SK-N-SH (cell line): ENCODE data around the gene NPFF. TPM values are rescaled to one million over a fixed set of nuclear protein-coding genes. Genes with fewer than 3 reads are reported as not detected.

Source experiments
- CTCF ChIA-PET: fragments of 300-600, 350-600 bp; formaldehyde crosslinking; extraction: SDS; loops from one replicate; lab custom pipeline; 2021; lab: Yijun Ruan, JAX
- POLR2A ChIA-PET: fragments of 350-600 bp; sonication (Branson Sonifier 250); formaldehyde crosslinking; extraction: SDS; loops from one replicate; lab custom pipeline; 2020; ENCODE audit warnings: antibody characterized with exemption, inconsistent platforms; lab: Yijun Ruan, JAX
- DNase-seq: peaks from one replicate; pipeline ENCODE4 v3.0.0; 2012
- H2AFZ ChIP-seq: fragments of 200-600 bp; sonication (generic); 2 replicates; pipeline ENCODE4 v1.8.1; 2016; ENCODE audit warnings: antibody characterized with exemption, mild to moderate bottlenecking, low read depth
- H3F3A ChIP-seq: fragments of 200-600 bp; sonication (generic); replicated peaks from 2 replicates; pipeline ENCODE3; 2016; ENCODE audit warnings: antibody characterized with exemption, mild to moderate bottlenecking; ENCODE audit not compliant: insufficient read depth
- H3K27ac ChIP-seq, 2 experiments: fragments of 200-500 bp in 1 of 2; fragments of 200-600 bp in 1 of 2; sonication (Bioruptor generic) in 1 of 2; sonication (generic), shearing (Covaris generic) in 1 of 2; 2 replicates each; pipeline versions ENCODE4 v1.5.1 to v1.6.1; 2014 to 2016; ENCODE audit warnings: low read depth in 2 of 2, inconsistent platforms in 1 of 2, low read length in 1 of 2, mild to moderate bottlenecking in 1 of 2, mixed read lengths in 1 of 2
- H3K27me3 ChIP-seq: fragments of 200-600 bp; sonication (generic), shearing (Covaris generic); 2 replicates; pipeline ENCODE4 v1.6.1; 2016; ENCODE audit warnings: mixed run types; ENCODE audit not compliant: insufficient read depth
- H3K36me3 ChIP-seq, 2 experiments: fragments of 200-500 bp in 1 of 2; fragments of 200-600 bp in 1 of 2; sonication (Bioruptor generic) in 1 of 2; sonication (generic) in 1 of 2; replicated peaks in 1 of 2; 2 replicates each; pipeline versions ENCODE3 to v1.5.1; 2014 to 2016; ENCODE audit warnings: low read length in 1 of 2, mild to moderate bottlenecking in 1 of 2; ENCODE audit not compliant: insufficient read depth in 2 of 2, control insufficient read depth in 1 of 2
- H3K4me1 ChIP-seq, 2 experiments: fragments of 200-500 bp in 1 of 2; fragments of 200-600 bp in 1 of 2; sonication (Bioruptor generic) in 1 of 2; sonication (generic), shearing (Covaris generic) in 1 of 2; 2 replicates each; pipeline versions ENCODE4 v1.5.1 to v1.6.1; 2014 to 2016; ENCODE audit warnings: low read depth in 1 of 2, low read length in 1 of 2, mixed run types in 1 of 2; ENCODE audit not compliant: insufficient read depth in 2 of 2, control insufficient read depth in 1 of 2
- H3K4me2 ChIP-seq: fragments of 200-600 bp; sonication (generic), shearing (Covaris generic); 2 replicates; pipeline ENCODE4 v1.6.1; 2017; ENCODE audit warnings: mixed run types
- H3K4me3 ChIP-seq, 2 experiments: fragments of 200-500 bp in 1 of 2; fragments of 200-600 bp in 1 of 2; sonication (Bioruptor generic) in 1 of 2; sonication (generic), shearing (Covaris generic) in 1 of 2; 2 replicates each; pipeline versions ENCODE4 v1.5.1 to v1.8.1; 2014 to 2016; ENCODE audit warnings: low read depth in 2 of 2, inconsistent platforms in 1 of 2, low read length in 1 of 2, mild to moderate bottlenecking in 1 of 2, mixed read lengths in 1 of 2, moderate library complexity in 1 of 2
- H3K79me2 ChIP-seq: fragments of 200-600 bp; sonication (generic); 2 replicates; pipeline ENCODE4 v1.8.1; 2017; ENCODE audit warnings: mild to moderate bottlenecking; ENCODE audit not compliant: insufficient read depth
- H3K9ac ChIP-seq: fragments of 200-600 bp; sonication (generic); 2 replicates; pipeline ENCODE4 v1.6.1; 2017; ENCODE audit warnings: mixed run types
- H3K9me2 ChIP-seq: fragments of 200-600 bp; sonication (generic); 2 replicates; pipeline ENCODE4 v1.6.1; 2017; ENCODE audit warnings: mixed run types
- H3K9me3 ChIP-seq: fragments of 200-600 bp; sonication (generic); 2 replicates; pipeline ENCODE4 v1.6.1; 2017; ENCODE audit warnings: mixed run types, mild to moderate bottlenecking, moderate library complexity
- H4K20me1 ChIP-seq: fragments of 200-600 bp; sonication (generic); 2 replicates; pipeline ENCODE4 v1.6.1; 2017; ENCODE audit warnings: mild to moderate bottlenecking, mixed run types; ENCODE audit not compliant: insufficient read depth
- ELF1 ChIP-seq: IDR thresholded peaks from 2 replicates; pipeline ENCODE4 v1.4.0; 2012
- FOXJ3 ChIP-seq: sonication (generic); formaldehyde crosslinking; IDR thresholded peaks from 2 replicates; pipeline ENCODE4 v1.5.1; 2020; ENCODE audit warnings: mild to moderate bottlenecking, missing genetic modification reagents
- FOXM1 ChIP-seq: IDR thresholded peaks from 2 replicates; pipeline ENCODE4 v1.4.0; 2012; ENCODE audit warnings: low read depth, mild to moderate bottlenecking
- JUND ChIP-seq: IDR thresholded peaks from 2 replicates; pipeline ENCODE4 v1.4.0; 2012
- MEF2A ChIP-seq: IDR thresholded peaks from 2 replicates; pipeline ENCODE4 v1.4.0; 2012; ENCODE audit warnings: low read depth, borderline replicate concordance
- MXI1 ChIP-seq: IDR thresholded peaks from 2 replicates; pipeline ENCODE4 v1.6.1; 2012; ENCODE audit warnings: mild to moderate bottlenecking, low read depth, low read length, improper control_type of control experiment
- NRF1 ChIP-seq: IDR thresholded peaks from 2 replicates; pipeline ENCODE4 v1.6.1; 2012; ENCODE audit warnings: low read depth, mild to moderate bottlenecking, low read length
- POLR2AphosphoS5 ChIP-seq: IDR thresholded peaks from 2 replicates; pipeline ENCODE4 v1.6.1; 2012; ENCODE audit warnings: low read depth, low read length
- RCOR1 ChIP-seq: fragments of 150-350 bp; IDR thresholded peaks from 2 replicates; pipeline ENCODE4 v1.6.1; 2017; ENCODE audit warnings: antibody characterized with exemption, low read length
- RXRA ChIP-seq: IDR thresholded peaks from 2 replicates; pipeline ENCODE4 v1.4.0; 2012; ENCODE audit warnings: low read depth, mild to moderate bottlenecking, borderline replicate concordance
- SIN3A ChIP-seq: IDR thresholded peaks from 2 replicates; pipeline ENCODE4 v1.6.1; 2012; ENCODE audit warnings: low read depth, mild to moderate bottlenecking, low read length, moderate library complexity, borderline replicate concordance
- SMC3 ChIP-seq: IDR thresholded peaks from 2 replicates; pipeline ENCODE4 v1.6.1; 2012; ENCODE audit warnings: low read depth, low read length, improper control_type of control experiment
- TAF1 ChIP-seq: IDR thresholded peaks from 2 replicates; pipeline ENCODE4 v1.6.1; 2012; ENCODE audit warnings: low read depth, mild to moderate bottlenecking, low read length, moderate library complexity, borderline replicate concordance
- TCF12 ChIP-seq: IDR thresholded peaks from 2 replicates; pipeline ENCODE4 v1.4.0; 2012
- YY1 ChIP-seq: IDR thresholded peaks from 2 replicates; pipeline ENCODE4 v1.4.0; 2012; ENCODE audit warnings: low read depth, mild to moderate bottlenecking
- WGBS: methylation state at CpG from one replicate; pipeline ENCODE4 v1.1.6; 2017; ENCODE audit warnings: low lambda C conversion rate; 5-methylcytosine and 5-hydroxymethylcytosine counted together
- polyA plus RNA-seq, 3 experiments: library from polyadenylated mRNA; depleted of rRNA; stranded (reverse); fragments of >200 nt; gene quantifications; 2 replicates each; pipeline ENCODE4 v1.2.3, GENCODE V29; 2012
- TF ChIP-seq, protein P1 (sequence below): IDR thresholded peaks from 2 replicates; pipeline ENCODE4 v1.4.0; 2012; ENCODE audit warnings: low read depth
- TF ChIP-seq, protein P2 (sequence below): fragments of 200-600 bp; sonication (generic); IDR thresholded peaks from 2 replicates; pipeline ENCODE4 v1.6.1; 2017; ENCODE audit warnings: antibody characterized with exemption, mild to moderate bottlenecking, moderate library complexity

Gene NPFF
- polyA plus RNA-seq, 1 of the 3 experiments (the other 2 are of a cell fraction), result 0.13 TPM

- Histone ChIP-seq H4K20me1 (no peaks in the 10 kb centered on the region), H3K27me3 (no peaks in the 10 kb centered on the region), H3K36me3 (peaks cover 34 to 66% of the 10 kb centered on the region in 2 experiments), H3F3A (peaks cover 4% of the 10 kb centered on the region), H3K9ac (no peak overlapping the region), H3K4me3 (no peak overlapping the region), H2AFZ (no peak overlapping the region), H3K4me2 (no peak overlapping the region), H3K4me1 (no peaks in the 10 kb centered on the region), H3K9me3 (no peaks in the 10 kb centered on the region), H3K9me2 (no peaks in the 10 kb centered on the region), H3K79me2 (no peaks in the 10 kb centered on the region), H3K27ac (no peak overlapping the region)
- TF ChIP-seq NRF1 (no peak), TCF12 (no peak), FOXJ3 (CRISPR knock-in tag) (no peak), TAF1 (no peak), MXI1 (no peak), POLR2AphosphoS5 (no peak), SIN3A (no peak), JUND (no peak), YY1 (no peak)
- TF ChIP-seq, protein P1, sequence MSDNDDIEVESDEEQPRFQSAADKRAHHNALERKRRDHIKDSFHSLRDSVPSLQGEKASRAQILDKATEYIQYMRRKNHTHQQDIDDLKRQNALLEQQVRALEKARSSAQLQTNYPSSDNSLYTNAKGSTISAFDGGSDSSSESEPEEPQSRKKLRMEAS, result no peak
- ChIA-PET POLR2A (no interaction called here), CTCF (interaction anchor here (0.6 to 4.5 kb wide), 5 partner anchors 10 to 202 kb away, joined by 3 to 26 read pairs (median 4); partner anchors contain the start of genes AAAS and NPFF)
- WGBS, result 92% methylated on average over 3 of the region's 3 CpGs
- no peak for DNase-seq
These were observed 15.8 kb upstream of the NPFF start for GRCh38 chr12:53523131-53523530.

GRCh38 chr12:53518381-53518780 lies 11.1 kb upstream of the NPFF start:
- H3K4me3 ChIP-seq, result no peak overlapping the region
- H2AFZ ChIP-seq, result no peak overlapping the region
- no peak overlapping the region for H3K27ac ChIP-seq
- no peaks in the 10 kb centered on the region for H3K79me2 ChIP-seq
- H3K36me3 ChIP-seq, result peaks cover 58 to 74% of the 10 kb centered on the region in 2 experiments
- H3K4me2 ChIP-seq, result no peak overlapping the region
- POLR2A ChIA-PET, result no interaction called here
- no peaks in the 10 kb centered on the region for H3K9me3 ChIP-seq
- no peaks in the 10 kb centered on the region for H3K9me2 ChIP-seq
- no peaks in the 10 kb centered on the region for H3K27me3 ChIP-seq
- no peaks in the 10 kb centered on the region for H3F3A ChIP-seq
- TF ChIP-seq, protein P2, sequence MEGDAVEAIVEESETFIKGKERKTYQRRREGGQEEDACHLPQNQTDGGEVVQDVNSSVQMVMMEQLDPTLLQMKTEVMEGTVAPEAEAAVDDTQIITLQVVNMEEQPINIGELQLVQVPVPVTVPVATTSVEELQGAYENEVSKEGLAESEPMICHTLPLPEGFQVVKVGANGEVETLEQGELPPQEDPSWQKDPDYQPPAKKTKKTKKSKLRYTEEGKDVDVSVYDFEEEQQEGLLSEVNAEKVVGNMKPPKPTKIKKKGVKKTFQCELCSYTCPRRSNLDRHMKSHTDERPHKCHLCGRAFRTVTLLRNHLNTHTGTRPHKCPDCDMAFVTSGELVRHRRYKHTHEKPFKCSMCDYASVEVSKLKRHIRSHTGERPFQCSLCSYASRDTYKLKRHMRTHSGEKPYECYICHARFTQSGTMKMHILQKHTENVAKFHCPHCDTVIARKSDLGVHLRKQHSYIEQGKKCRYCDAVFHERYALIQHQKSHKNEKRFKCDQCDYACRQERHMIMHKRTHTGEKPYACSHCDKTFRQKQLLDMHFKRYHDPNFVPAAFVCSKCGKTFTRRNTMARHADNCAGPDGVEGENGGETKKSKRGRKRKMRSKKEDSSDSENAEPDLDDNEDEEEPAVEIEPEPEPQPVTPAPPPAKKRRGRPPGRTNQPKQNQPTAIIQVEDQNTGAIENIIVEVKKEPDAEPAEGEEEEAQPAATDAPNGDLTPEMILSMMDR, result no peak
- no peak for TF ChIP-seq MEF2A
- TF ChIP-seq TCF12, result no peak
- TF ChIP-seq RCOR1, result no peak
- no peak for TF ChIP-seq SMC3
- no peak for TF ChIP-seq RXRA
- no peak for TF ChIP-seq ELF1
- TF ChIP-seq FOXM1, result no peak
- TF ChIP-seq MXI1, result no peak
- 76% methylated on average over 5 of the region's 5 CpGs for WGBS
- no peak for DNase-seq
- no peaks in the 10 kb centered on the region for H4K20me1 ChIP-seq
- H3K4me1 ChIP-seq, result no peaks in the 10 kb centered on the region
- CTCF ChIA-PET, result interaction anchor here (0.9 to 4.0 kb wide), 5 partner anchors 9 to 228 kb away, joined by 3 to 19 read pairs (median 7); partner anchors contain the start of gene TARBP2
- H3K9ac ChIP-seq, result no peak overlapping the region
